HepG2 (cell line): ENCODE measurements around the gene CHKA. TPM values are rescaled to one million over a fixed set of nuclear protein-coding genes. Genes with fewer than 3 reads are reported as not detected.

ENCODE experiments used
- ATAC-seq: fragments of 200-7000 bp; cut with Tn5 transposase; 3 replicates; pipeline ENCODE4 v1.9.1; 2020; ENCODE audit warnings: mild to moderate bottlenecking, moderate library complexity
- BruUV-seq: library from RNA; stranded (reverse); fragments of 400-500 nt; replicated peaks from 2 replicates; lab custom pipeline; 2021; lab: Mats Ljungman, UMichigan
- CTCF ChIA-PET: fragments of 300-600 bp; formaldehyde crosslinking; extraction: SDS; loops from one replicate; lab custom pipeline; 2021; ENCODE audit warnings: low total read pairs, inconsistent platforms, low intra/inter-chr PET ratio; lab: Yijun Ruan, JAX
- POLR2A ChIA-PET: fragments of 350-600 bp; sonication (Branson Sonifier 250); formaldehyde crosslinking; loops from one replicate; lab custom pipeline; 2020; ENCODE audit warnings: antibody characterized with exemption, inconsistent platforms; lab: Yijun Ruan, JAX
- DNase-seq: peaks from one replicate; pipeline ENCODE4 v3.0.0-alpha.2; 2015; ENCODE audit warnings: low spot score
- FAIRE-seq: peaks from 3 replicates; lab custom pipeline; 2011; peaks lifted over from hg19 to GRCh38; lab: Jason Lieb, UNC
- H2AFZ ChIP-seq: one replicate; pipeline ENCODE4 v1.6.1; 2011; ENCODE audit warnings: low read length, inconsistent platforms
- H3K27ac ChIP-seq: fragments of 300-600 bp; 3 replicates; pipeline ENCODE4 v1.8.0; 2011; ENCODE audit warnings: mixed run types, mild to moderate bottlenecking, mixed read lengths, low read length, inconsistent platforms; ENCODE audit not compliant: insufficient read depth; ENCODE audit errors: extremely low read length
- H3K27me3 ChIP-seq, 2 experiments: fragments of 200-600 bp in 1 of 2; 2 replicates in 1 of 2; 3 replicates in 1 of 2; pipeline versions ENCODE4 v1.6.0 to v1.8.0; 2011; ENCODE audit warnings: low read length in 2 of 2, mild to moderate bottlenecking in 2 of 2, moderate library complexity in 2 of 2, inconsistent platforms in 1 of 2; ENCODE audit not compliant: insufficient read depth in 2 of 2, control insufficient read depth in 1 of 2
- H3K36me3 ChIP-seq, 2 experiments: fragments of 200-600 bp in 1 of 2; replicated peaks in 1 of 2; 2 replicates in 1 of 2; 3 replicates in 1 of 2; pipeline versions ENCODE4 v1.5.1 to v1.8.0; 2011; ENCODE audit warnings: low read length in 2 of 2, inconsistent platforms in 1 of 2; ENCODE audit not compliant: insufficient read depth in 2 of 2, control insufficient read depth in 1 of 2
- H3K4me1 ChIP-seq: 2 replicates; pipeline ENCODE4 v1.5.1; 2012; ENCODE audit warnings: low read length, inconsistent platforms; ENCODE audit not compliant: insufficient read depth
- H3K4me2 ChIP-seq: 2 replicates; pipeline ENCODE4 v1.6.0; 2011; ENCODE audit warnings: low read depth, low read length, inconsistent platforms
- H3K4me3 ChIP-seq, 3 experiments: fragments of 200-600 bp in 1 of 3; sonication (generic), shearing (Covaris generic) in 1 of 3; replicated peaks in 1 of 3; 2 replicates each; pipeline ENCODE4 v1.5.1; 2011 to 2016; ENCODE audit warnings: low read length in 3 of 3, inconsistent platforms in 2 of 3, low read depth in 2 of 3, mild to moderate bottlenecking in 2 of 3, control low read depth in 1 of 3, mixed read lengths in 1 of 3; ENCODE audit not compliant: insufficient read depth in 1 of 3
- H3K79me2 ChIP-seq: one replicate; pipeline ENCODE4 v1.6.1; 2011; ENCODE audit warnings: low read length, inconsistent platforms; ENCODE audit not compliant: insufficient read depth
- H3K9ac ChIP-seq: 2 replicates; pipeline ENCODE4 v1.6.0; 2011; ENCODE audit warnings: mild to moderate bottlenecking, low read depth, low read length, inconsistent platforms; ENCODE audit not compliant: insufficient read depth
- H3K9me3 ChIP-seq: 2 replicates; pipeline ENCODE4 v1.5.1; 2012; ENCODE audit warnings: mild to moderate bottlenecking, low read length
- H4K20me1 ChIP-seq: 2 replicates; pipeline ENCODE4 v1.6.0; 2011; ENCODE audit warnings: inconsistent platforms, mild to moderate bottlenecking, low read length, moderate library complexity; ENCODE audit not compliant: insufficient read depth
- ADNP ChIP-seq: sonication (generic); formaldehyde crosslinking; IDR thresholded peaks from 2 replicates; pipeline ENCODE4 v1.4.0; 2020; ENCODE audit warnings: missing genetic modification reagents
- BORCS8-MEF2B ChIP-seq: sonication (generic); formaldehyde crosslinking; IDR thresholded peaks from 2 replicates; pipeline ENCODE4 v1.8.0; 2022; ENCODE audit warnings: mild to moderate bottlenecking, missing genetic modification reagents
- CC2D1A ChIP-seq: sonication (generic); formaldehyde crosslinking; IDR thresholded peaks from 2 replicates; pipeline ENCODE4 v1.8.1; 2023; ENCODE audit warnings: mild to moderate bottlenecking, missing genetic modification reagents
- EP300 ChIP-seq, 3 experiments: sonication (generic) in 1 of 3; formaldehyde crosslinking in 1 of 3; IDR thresholded peaks; 2 replicates each; pipeline versions ENCODE4 v1.5.1 to v1.6.1; 2011 to 2020; ENCODE audit warnings: low read depth in 2 of 3, low read length in 2 of 3, borderline replicate concordance in 1 of 3, improper control_type of control experiment in 1 of 3, mild to moderate bottlenecking in 1 of 3, missing genetic modification reagents in 1 of 3, moderate library complexity in 1 of 3
- HNRNPL ChIP-seq: fragments of 200-400 bp; formaldehyde crosslinking; IDR thresholded peaks from 2 replicates; pipeline ENCODE4 v1.6.1; 2017; ENCODE audit warnings: mild to moderate bottlenecking, low read depth, low read length
- KDM1A ChIP-seq: IDR thresholded peaks from 2 replicates; pipeline ENCODE4 v1.6.1; 2016; ENCODE audit warnings: missing compliant biosample characterization
- KDM3A ChIP-seq: IDR thresholded peaks from 2 replicates; pipeline ENCODE4 v1.6.1; 2018; ENCODE audit warnings: low read depth, missing compliant biosample characterization
- MAF1 ChIP-seq: sonication (generic); formaldehyde crosslinking; IDR thresholded peaks from 2 replicates; pipeline ENCODE4 v1.5.0; 2020; ENCODE audit warnings: missing genetic modification reagents, borderline replicate concordance
- MED1 ChIP-seq: sonication (generic); formaldehyde crosslinking; IDR thresholded peaks from 2 replicates; pipeline ENCODE4 v1.4.0; 2020; ENCODE audit warnings: missing genetic modification reagents
- MEIS1 ChIP-seq: sonication (generic); formaldehyde crosslinking; IDR thresholded peaks from 2 replicates; pipeline ENCODE4 v1.9.0; 2021; ENCODE audit warnings: mild to moderate bottlenecking, missing genetic modification reagents, moderate library complexity, borderline replicate concordance
- MYC ChIP-seq: sonication (generic); formaldehyde crosslinking; IDR thresholded peaks from 2 replicates; pipeline ENCODE4 v1.9.0; 2021; ENCODE audit warnings: missing genetic modification reagents, borderline replicate concordance
- NFKB2 ChIP-seq: sonication (generic); formaldehyde crosslinking; IDR thresholded peaks from 2 replicates; pipeline ENCODE4 v1.4.0; 2020; ENCODE audit warnings: missing genetic modification reagents, borderline replicate concordance
- PHF5A ChIP-seq: IDR thresholded peaks from one replicate; pipeline ENCODE4 v1.6.1; 2018; ENCODE audit warnings: low read depth, missing genetic modification reagents; ENCODE audit not compliant: unreplicated experiment
- RAD51 ChIP-seq: fragments of 450-650 bp; IDR thresholded peaks from 2 replicates; pipeline ENCODE4 v1.6.1; 2016; ENCODE audit warnings: borderline replicate concordance
- RARG ChIP-seq: sonication (generic); formaldehyde crosslinking; IDR thresholded peaks from 2 replicates; pipeline ENCODE4 v1.4.0; 2020; ENCODE audit warnings: low read depth, mild to moderate bottlenecking, missing genetic modification reagents
- SMAD9 ChIP-seq: sonication (generic); formaldehyde crosslinking; IDR thresholded peaks from 2 replicates; pipeline ENCODE4 v1.5.1; 2020; ENCODE audit warnings: mild to moderate bottlenecking, missing genetic modification reagents
- TMF1 ChIP-seq: sonication (generic); formaldehyde crosslinking; IDR thresholded peaks from 2 replicates; pipeline ENCODE4 v1.8.1; 2022; ENCODE audit warnings: low read depth, missing genetic modification reagents
- ZFP36 ChIP-seq: fragments of 150-350 bp; IDR thresholded peaks from 2 replicates; pipeline ENCODE4 v1.6.1; 2018; ENCODE audit warnings: borderline replicate concordance, low read length, low read depth; ENCODE audit not compliant: partially characterized antibody
- ZMYM3 ChIP-seq: sonication (generic); formaldehyde crosslinking; IDR thresholded peaks from 2 replicates; pipeline ENCODE4 v1.5.1; 2020; ENCODE audit warnings: mild to moderate bottlenecking, missing genetic modification reagents
- ZNF317 ChIP-seq: sonication (generic); formaldehyde crosslinking; IDR thresholded peaks from 2 replicates; pipeline ENCODE4 v1.5.0; 2020; ENCODE audit warnings: mild to moderate bottlenecking, missing genetic modification reagents
- ZNF33A ChIP-seq: sonication (generic); formaldehyde crosslinking; IDR thresholded peaks from 2 replicates; pipeline ENCODE4 v1.5.1; 2020; ENCODE audit warnings: missing genetic modification reagents, mild to moderate bottlenecking, moderate library complexity, borderline replicate concordance
- ZNF550 ChIP-seq: sonication (generic); formaldehyde crosslinking; IDR thresholded peaks from 2 replicates; pipeline ENCODE4 v1.4.0; 2020; ENCODE audit warnings: mild to moderate bottlenecking, missing genetic modification reagents, borderline replicate concordance
- ZNF644 ChIP-seq: IDR thresholded peaks from 2 replicates; pipeline ENCODE4 v1.6.1; 2016; ENCODE audit warnings: low read depth
- ZNF772 ChIP-seq: sonication (generic); formaldehyde crosslinking; IDR thresholded peaks from 2 replicates; pipeline ENCODE4 v1.5.0; 2020; ENCODE audit warnings: mild to moderate bottlenecking, missing genetic modification reagents
- ZNF775 ChIP-seq: sonication (generic); formaldehyde crosslinking; IDR thresholded peaks from 2 replicates; pipeline ENCODE4 v1.4.0; 2020; ENCODE audit warnings: missing genetic modification reagents, mild to moderate bottlenecking, moderate library complexity, borderline replicate concordance
- ZNF776 ChIP-seq: sonication (generic); formaldehyde crosslinking; IDR thresholded peaks from 2 replicates; pipeline ENCODE4 v1.4.0; 2020; ENCODE audit warnings: mild to moderate bottlenecking, missing genetic modification reagents
- ZNF891 ChIP-seq: sonication (generic); formaldehyde crosslinking; IDR thresholded peaks from 2 replicates; pipeline ENCODE4 v1.5.0; 2020; ENCODE audit warnings: mild to moderate bottlenecking, missing genetic modification reagents
- ZSCAN25 ChIP-seq: sonication (generic); formaldehyde crosslinking; IDR thresholded peaks from 2 replicates; pipeline ENCODE4 v1.8.0; 2022; ENCODE audit warnings: mild to moderate bottlenecking, missing genetic modification reagents
- WGBS: methylation state at CpG from one replicate; pipeline ENCODE4 v1.1.6; 2017; ENCODE audit warnings: low lambda C conversion rate; 5-methylcytosine and 5-hydroxymethylcytosine counted together
- in situ Hi-C: cut with HindIII; loops from 2 replicates; pipeline ENCODE4 v1.10.0; 2017; ENCODE audit warnings: low pct_unique_long_range_greater_than_20kb; ENCODE audit not compliant: extremely low pct_ligation_motif_present
- intact Hi-C: fragments of 100-400 bp; cut with micrococcal nuclease; formaldehyde crosslinking; loops from one replicate; pipeline ENCODE4 v1.10.0; 2022; ENCODE audit not compliant: unreplicated experiment
- polyA plus RNA-seq, 8 experiments: library from polyadenylated mRNA; depleted of rRNA in 3 of 8; stranded (reverse) in 7 of 8; unstranded in 1 of 8; fragments of >200 nt; fragmentation: Illumina TruSeq in 4 of 8; extraction: Trizol in 4 of 8; gene quantifications; 2 replicates each; pipeline versions ENCODE4 v1.2.1 to v1.2.3, GENCODE V29; 2011 to 2016; ENCODE audit warnings: low read depth in 4 of 8, missing spikeins in 1 of 8, mixed read lengths in 1 of 8; ENCODE audit not compliant: insufficient read depth in 1 of 8
- total RNA-seq, 5 experiments: library from RNA; depleted of rRNA; stranded (reverse); fragments of >200 nt; fragmentation: Illumina TruSeq; extraction: Trizol; gene quantifications; 2 replicates each; pipeline ENCODE4 v1.2.3, GENCODE V29; 2016; ENCODE audit warnings: low read depth in 1 of 5

The CHKA gene
- total and polyA plus RNA-seq, 2 of the 13 experiments (the other 11 are each of a cell fraction or from before 2014, with no cell fraction given): 71.6 to 92.7 TPM

DNA sequence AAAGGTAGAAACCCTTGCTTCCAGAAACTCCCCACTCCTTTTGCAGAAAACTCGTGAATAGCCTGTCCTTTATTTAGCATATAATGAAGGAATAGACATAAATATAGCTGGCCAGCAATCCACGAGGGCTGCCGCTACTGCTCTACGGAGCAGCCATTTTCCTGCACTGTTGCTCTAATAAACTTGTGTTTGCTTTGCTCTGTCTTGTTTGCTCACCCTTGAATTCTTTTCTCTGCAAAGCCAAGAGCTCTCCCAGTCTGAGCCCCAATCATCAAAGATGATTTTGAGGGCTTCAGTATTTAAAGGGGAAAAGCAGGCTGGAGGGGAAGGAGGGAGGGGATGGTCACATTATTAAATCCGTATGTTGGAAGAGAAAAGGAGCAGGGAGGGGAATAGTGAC, 16.6 kb upstream of the CHKA start:
- Histone ChIP-seq H4K20me1 (no peaks in the 10 kb centered on the region), H3K27me3 (no peaks in the 10 kb centered on the region), H3K36me3 (no peaks in the 10 kb centered on the region), H3K9ac (peak overlapping the region; percentile 54), H3K27ac (peak overlapping the region; percentile 84), H3K4me1 (peaks cover 71% of the 10 kb centered on the region), H2AFZ (peak overlapping the region; percentile 35), H3K9me3 (peaks cover 20% of the 10 kb centered on the region), H3K79me2 (no peaks in the 10 kb centered on the region), H3K4me3 (peak overlapping the region; percentile 14 to 25 (median 17); a peak in 4 of 6 replicates), H3K4me2 (peak overlapping the region; percentile 72)
- CTCF ChIA-PET: no interaction called here
- ATAC-seq (peak; percentile 87), FAIRE-seq (peak; percentile 87), DNase-seq (peak; percentile 81)
- intact Hi-C loops (no loop called here), in situ Hi-C loops (no loop called here)
- POLR2A ChIA-PET: interaction anchor here (0.9 to 5.8 kb wide), 15 partner anchors 9 to 161 kb away, joined by 3 to 91 read pairs (median 6); partner anchors contain the start of gene CHKA
- no TSS peak for BruUV-seq
- WGBS: 0% methylated on average over 5 of the region's 5 CpGs
- TF ChIP-seq ZNF891 (CRISPR knock-in tag) (no peak), KDM1A (CRISPR knock-in tag) (no peak), MEIS1 (CRISPR knock-in tag) (no peak), NFKB2 (CRISPR knock-in tag) (no peak), ZFP36 (no peak), TMF1 (CRISPR knock-in tag) (no peak), MYC (CRISPR knock-in tag) (no peak), MED1 (peak; percentile 52; the same call in 1 of the 2 replicates), HNRNPL (no peak), ZNF33A (CRISPR knock-in tag) (no peak), ZNF317 (0 out of 2 replicates have a peak, but pooled peaks have one; percentile 25), ZNF776 (CRISPR knock-in tag) (no peak), KDM3A (CRISPR knock-in tag) (no peak), CC2D1A (CRISPR knock-in tag) (no peak), MAF1 (CRISPR knock-in tag) (no peak), RAD51 (no peak), PHF5A (no peak), ZNF775 (CRISPR knock-in tag) (no peak), BORCS8-MEF2B (CRISPR knock-in tag) (no peak), ADNP (CRISPR knock-in tag) (no peak), ZNF644 (0 out of 2 replicates have a peak, but pooled peaks have one; percentile 41), ZNF550 (CRISPR knock-in tag) (no peak), ZNF772 (no peak), EP300 (IDR thresholded peaks at IDR 0.05; ENCODE audit: low read depth in 2 of 2, low read length in 2 of 2) (peak in 1 of 2 experiments; percentile 34; a peak in 1 of 4 replicates), EP300 (CRISPR knock-in tag; IDR thresholded peaks at IDR 0.05; ENCODE audit: borderline replicate concordance) (no peak; the same call in 1 of the 2 replicates), ZSCAN25 (0 out of 2 replicates have a peak, but pooled peaks have one; percentile 20), SMAD9 (CRISPR knock-in tag) (no peak), RARG (CRISPR knock-in tag) (no peak), ZMYM3 (CRISPR knock-in tag) (no peak)
